Heart right ventricle (tissue), 16 donors: ENCODE results near the gene DNAJB11. TPM values are rescaled to one million over a fixed set of nuclear protein-coding genes. Genes with fewer than 3 reads are reported as not detected.

Source experiments
- ATAC-seq, 8 donors: fragments of 200-7000 bp; cut with Tn5 transposase; one replicate each; pipeline ENCODE4 v1.9.1; 2020; ENCODE audit warnings: mild to moderate bottlenecking in 8 of 8, moderate library complexity in 8 of 8, moderate number of reproducible peaks in 1 of 8
- DNase-seq, 2 donors: peaks; one replicate each; pipeline ENCODE4 v3.0.0-alpha.2; 2020
- H3K27ac ChIP-seq, 10 donors: fragments of 200-600 bp; sonication (generic) in 2 of 10; one replicate each; pipeline versions ENCODE4 v1.5.0 to v1.8.0; 2020 to 2022; ENCODE audit warnings: mild to moderate bottlenecking in 3 of 10
- H3K27me3 ChIP-seq, 7 donors: fragments of 200-600 bp; one replicate each; pipeline ENCODE4 v1.8.0; 2021 to 2022; ENCODE audit warnings: mild to moderate bottlenecking in 2 of 7
- H3K36me3 ChIP-seq, 9 donors: fragments of 200-600 bp; sonication (generic) in 1 of 9; one replicate each; pipeline versions ENCODE4 v1.5.0 to v1.8.0; 2020 to 2022; ENCODE audit warnings: mild to moderate bottlenecking in 2 of 9
- H3K4me1 ChIP-seq, 9 donors: fragments of 200-600 bp; sonication (generic) in 1 of 9; one replicate each; pipeline versions ENCODE4 v1.5.0 to v1.8.0; 2020 to 2022; ENCODE audit warnings: mild to moderate bottlenecking in 4 of 9
- H3K4me3 ChIP-seq, 10 donors: fragments of 200-600 bp; sonication (generic) in 2 of 10; one replicate each; pipeline versions ENCODE4 v1.5.0 to v1.8.0; 2020 to 2022; ENCODE audit warnings: mild to moderate bottlenecking in 7 of 10, moderate library complexity in 2 of 10
- H3K9me3 ChIP-seq, 11 donors: fragments of 200-600 bp in 10 of 11; sonication (generic) in 2 of 11; one replicate each; pipeline versions ENCODE4 v1.5.0 to v1.8.0; 2013 to 2022; ENCODE audit warnings: mild to moderate bottlenecking in 2 of 11, control low read depth in 1 of 11, moderate library complexity in 1 of 11
- CTCF ChIP-seq, 9 donors: fragments of 200-600 bp; sonication (generic) in 2 of 9; IDR thresholded peaks; one replicate each; pipeline versions ENCODE4 v1.5.0 to v1.8.0; 2021 to 2022; ENCODE audit warnings: antibody characterized with exemption in 9 of 9, mild to moderate bottlenecking in 5 of 9, moderate library complexity in 1 of 9
- WGBS, 2 donors: extraction: QIAGEN DNeasy Blood & Tissue Kit; methylation state at CpG; one replicate each; pipeline ENCODE4 v1.1.7; 2013; ENCODE audit warnings: inconsistent platforms in 1 of 2; 5-methylcytosine and 5-hydroxymethylcytosine counted together
- intact Hi-C, 10 donors: fragments of 100-400 bp; cut with DNase I; formaldehyde crosslinking; loops; one replicate each; pipeline versions ENCODE4 v1.11.1 to v1.14.2; 2022
- polyA plus RNA-seq, 2 donors: library from polyadenylated mRNA; stranded (reverse); fragments of 200-250 nt; gene quantifications; one replicate each; pipeline ENCODE4 v1.2.3, GENCODE V29; 2013
- total RNA-seq, 10 donors: library from RNA; stranded (reverse); fragmentation: NEBNext Ultra II Directional in 3 of 10; extraction: Animal tissue kit (Norgen Biotek cat#: 25700) in 3 of 10; gene quantifications; one replicate each; pipeline versions ENCODE4 v1.2.1 to v1.2.4, GENCODE V29; 2021 to 2023
- donor health status: Arrhythmogenic right ventricular cardiomyopathy.
- donor health status: ischemic (EF 13 %, LVEDD 7.1; RV severe dilation, severe dysfunction).
- donor health status: healthy with polysubstance abuse.
- donor health status: DM: no; HTN: yes; CAD: no.
- donor health status: DM: no; HTN: no; CAD: no.
- donor health status: ischemic (EF 25% LVEDD 6.9; RV normal size, moderate dysfunction).
- donor health status: ischemic (EF 25% LVEDD 5.7; RV mildly dilated, moderate dysfunction).
- donor health status: healthy.
- donor health status: DM: yes; HTN: yes; CAD: no.
- donor health status: Ischemic cardiomyopathy.
- donor health status: ischemic (EF 35%, LVEDD 5.7; RV mildly dilated, moderate dysfunction).
- donor health status: nonischemic (EF 11% LVEDD 7.7; RV severe dilation, severe dysfunction).
- donor health status: DM: yes; HTN: yes; CAD: no.
- donor health status: PGD.
- donor health status: ischemic (EF 29% LVEDD 5.4; RV normal size, mild dysfunction).
- donor health status: nonischemic (EF 23%, LVEDD 6.1; RV moderate dilation, normal function).

The DNAJB11 gene
- total and polyA plus RNA-seq, 12 donors: 17.9 to 147 (median 24.2) TPM

GRCh38 chr3:186625600-186626042 lies 55.1 kb downstream of the DNAJB11 start:
- Histone ChIP-seq H3K27ac (no peak overlapping the region), H3K4me3 (no peak overlapping the region), H3K36me3 (no peaks in the 10 kb centered on the region), H3K4me1 (no peaks in the 10 kb centered on the region), H3K27me3 (peaks cover 0 to 5% (median 0%) of the 10 kb centered on the region in 7 donors), H3K9me3 (no peaks in the 10 kb centered on the region)
- 46 to 51% methylated on average over 4 of the region's 4 CpGs for WGBS, 2 donors
- intact Hi-C loops: loop anchor here in 1 of 10 donors (10.0 kb wide), 1 partner anchor 119 kb away; no protein-coding TSS in a partner anchor
- no peak for TF ChIP-seq CTCF (IDR thresholded peaks at IDR 0.05)
- ATAC-seq (no peak), DNase-seq (no peak)

GRCh38 chr3:186626254-186626847 lies 55.8 kb downstream of the DNAJB11 start:
- H3K9me3 ChIP-seq: no peaks in the 10 kb centered on the region
- no peak for TF ChIP-seq CTCF (IDR thresholded peaks at IDR 0.05)
- ATAC-seq (no peak), DNase-seq (no peak)
- peaks cover 0 to 5% (median 0%) of the 10 kb centered on the region in 7 donors for H3K27me3 ChIP-seq
- 67 to 70% methylated on average over 7 of the region's 7 CpGs for WGBS, 2 donors
- no peaks in the 10 kb centered on the region for H3K4me1 ChIP-seq
- H3K36me3 ChIP-seq: no peaks in the 10 kb centered on the region
- no peak overlapping the region for H3K27ac ChIP-seq
- H3K4me3 ChIP-seq: no peak overlapping the region
- intact Hi-C loops: loop anchor here in 1 of 10 donors (10.0 kb wide), 1 partner anchor 118 kb away; no protein-coding TSS in a partner anchor

GRCh38 chr3:186627852-186628414 lies 57.4 kb downstream of the DNAJB11 start:
- WGBS, 2 donors: 92 to 95% methylated on average over 7 of the region's 7 CpGs
- Histone ChIP-seq H3K4me1 (no peaks in the 10 kb centered on the region), H3K36me3 (no peaks in the 10 kb centered on the region), H3K9me3 (no peaks in the 10 kb centered on the region), H3K4me3 (no peak overlapping the region), H3K27me3 (peaks cover 0 to 5% (median 0%) of the 10 kb centered on the region in 7 donors), H3K27ac (no peak overlapping the region)
- no peak for TF ChIP-seq CTCF (IDR thresholded peaks at IDR 0.05)
- no peak for ATAC-seq
- DNase-seq: no peak
- intact Hi-C loops: loop anchor here in 1 of 10 donors (10.0 kb wide), 1 partner anchor 117 kb away; no protein-coding TSS in a partner anchor

GRCh38 chr3:186628756-186629155 lies 58.2 kb downstream of the DNAJB11 start:
- DNase-seq: no peak
- 82 to 87% methylated on average over 7 of the region's 7 CpGs for WGBS, 2 donors
- intact Hi-C loops: loop anchor here in 1 of 10 donors (10.0 kb wide), 1 partner anchor 116 kb away; no protein-coding TSS in a partner anchor
- no peak for TF ChIP-seq CTCF (IDR thresholded peaks at IDR 0.05)
- Histone ChIP-seq H3K9me3 (no peaks in the 10 kb centered on the region), H3K4me1 (no peaks in the 10 kb centered on the region), H3K27me3 (peaks cover 0 to 5% (median 0%) of the 10 kb centered on the region in 7 donors), H3K4me3 (no peak overlapping the region), H3K27ac (no peak overlapping the region), H3K36me3 (no peaks in the 10 kb centered on the region)
- ATAC-seq: no peak
